Hematopoietic multipotent progenitor cell treated with erythropoietin and hydrocortisone succinate and interleukin-3 and kit ligand, for 15 days (in vitro differentiated cells): ENCODE data around the gene TRIM42.

Experiments used
- DNase-seq: peaks from one replicate; pipeline ENCODE4 v3.0.0-alpha.2; 2015; ENCODE audit warnings: low spot score

The TRIM42 gene

DNA sequence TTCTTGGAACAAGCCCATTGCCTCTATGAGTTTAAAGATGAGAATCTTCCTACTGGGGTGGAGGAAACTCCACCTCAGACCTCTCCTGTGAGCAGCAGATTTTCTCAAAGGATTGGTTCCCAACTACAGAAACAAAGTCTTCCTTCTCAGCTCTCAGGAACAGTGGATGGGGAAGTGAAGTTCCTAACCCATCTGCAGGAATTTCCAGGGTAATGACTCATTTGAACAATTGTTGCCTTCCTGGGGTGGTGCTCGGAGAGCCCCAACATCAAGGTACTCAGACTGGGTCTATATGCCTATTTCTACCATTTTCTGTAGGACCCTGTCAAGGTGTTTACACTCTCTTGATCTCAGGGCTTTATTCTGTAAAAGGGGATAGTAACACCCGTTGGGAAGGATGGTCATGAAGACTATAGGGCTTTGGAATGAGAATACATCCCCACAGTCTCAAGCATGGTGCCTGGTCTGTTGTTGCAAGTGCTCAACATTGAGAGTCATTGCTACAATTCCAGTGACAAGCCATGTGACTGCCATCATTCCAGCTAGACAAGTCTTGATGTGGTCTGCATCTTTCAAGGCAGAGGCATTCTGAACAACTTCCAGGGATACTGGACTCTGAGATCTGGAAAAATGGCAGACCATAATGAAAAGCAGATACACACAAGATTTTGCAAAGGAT, 33.0 kb downstream of the TRIM42 start:
- no peak for DNase-seq

GRCh38 chr3:140711390-140712035, 33.6 kb downstream of the TRIM42 start:
- no peak for DNase-seq

- DNase-seq: no peak
These were observed 34.4 kb downstream of the TRIM42 start for GRCh38 chr3:140712301-140712700.

GRCh38 chr3:140715035-140715434, 37.2 kb downstream of the TRIM42 start:
- DNase-seq: no peak

- DNase-seq: no peak
These were observed 40.1 kb downstream of the TRIM42 start for GRCh38 chr3:140717921-140718320.

DNA sequence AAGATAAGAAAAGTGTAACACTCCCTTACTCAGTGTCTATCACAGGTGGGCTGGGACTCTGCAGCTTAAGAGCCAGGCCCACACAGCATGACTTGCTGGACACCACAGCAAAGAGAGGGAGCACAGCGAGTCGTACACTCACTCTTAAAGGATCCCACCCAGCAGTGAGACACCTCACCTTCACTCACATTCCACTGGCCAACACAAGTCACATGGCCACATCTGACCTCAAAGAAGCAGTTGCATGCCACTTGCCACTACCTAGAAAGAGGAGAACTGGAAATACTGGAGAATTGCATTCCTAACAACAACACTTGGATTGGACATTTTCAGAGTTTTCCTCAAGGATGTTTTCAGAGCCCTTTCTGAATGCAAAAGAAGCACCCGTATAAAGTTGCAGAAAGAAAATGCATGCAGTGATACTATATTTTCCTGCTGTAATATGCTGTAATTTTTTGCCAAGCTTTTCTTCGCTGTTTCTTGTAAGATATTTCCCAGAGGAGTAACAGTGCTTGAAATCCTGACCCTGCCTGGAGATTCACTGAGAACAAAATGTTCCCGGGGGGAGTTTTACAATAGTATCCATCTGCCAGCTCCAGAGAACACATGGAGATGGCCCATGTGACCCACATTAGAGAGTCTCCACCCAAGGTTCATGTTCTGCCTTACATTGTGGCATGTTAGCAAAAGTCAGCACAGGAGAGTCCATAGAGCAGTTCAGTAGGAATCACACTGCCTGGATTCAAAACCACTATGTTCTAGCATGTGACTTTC, 42.2 kb downstream of the TRIM42 start:
- no peak for DNase-seq

DNA sequence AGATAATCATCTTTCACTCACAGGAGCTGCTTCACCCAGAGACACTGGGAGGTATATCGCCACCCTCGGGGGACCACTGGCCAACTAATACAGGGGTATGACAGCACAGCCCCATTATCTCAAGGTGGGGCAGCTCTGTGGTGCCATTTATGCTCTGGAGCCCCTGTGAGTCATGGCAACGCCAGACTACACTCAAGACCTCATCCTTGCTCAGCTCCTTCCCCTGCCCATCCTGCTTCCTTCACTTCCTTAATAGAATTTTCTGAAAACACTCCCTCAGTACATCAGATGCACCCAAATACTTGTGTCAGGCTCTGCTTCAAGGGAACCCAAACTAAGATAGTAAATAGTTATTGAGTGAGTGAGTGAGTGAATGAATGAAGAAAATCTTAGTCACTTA, 45.7 kb downstream of the TRIM42 start:
- no peak for DNase-seq

DNA sequence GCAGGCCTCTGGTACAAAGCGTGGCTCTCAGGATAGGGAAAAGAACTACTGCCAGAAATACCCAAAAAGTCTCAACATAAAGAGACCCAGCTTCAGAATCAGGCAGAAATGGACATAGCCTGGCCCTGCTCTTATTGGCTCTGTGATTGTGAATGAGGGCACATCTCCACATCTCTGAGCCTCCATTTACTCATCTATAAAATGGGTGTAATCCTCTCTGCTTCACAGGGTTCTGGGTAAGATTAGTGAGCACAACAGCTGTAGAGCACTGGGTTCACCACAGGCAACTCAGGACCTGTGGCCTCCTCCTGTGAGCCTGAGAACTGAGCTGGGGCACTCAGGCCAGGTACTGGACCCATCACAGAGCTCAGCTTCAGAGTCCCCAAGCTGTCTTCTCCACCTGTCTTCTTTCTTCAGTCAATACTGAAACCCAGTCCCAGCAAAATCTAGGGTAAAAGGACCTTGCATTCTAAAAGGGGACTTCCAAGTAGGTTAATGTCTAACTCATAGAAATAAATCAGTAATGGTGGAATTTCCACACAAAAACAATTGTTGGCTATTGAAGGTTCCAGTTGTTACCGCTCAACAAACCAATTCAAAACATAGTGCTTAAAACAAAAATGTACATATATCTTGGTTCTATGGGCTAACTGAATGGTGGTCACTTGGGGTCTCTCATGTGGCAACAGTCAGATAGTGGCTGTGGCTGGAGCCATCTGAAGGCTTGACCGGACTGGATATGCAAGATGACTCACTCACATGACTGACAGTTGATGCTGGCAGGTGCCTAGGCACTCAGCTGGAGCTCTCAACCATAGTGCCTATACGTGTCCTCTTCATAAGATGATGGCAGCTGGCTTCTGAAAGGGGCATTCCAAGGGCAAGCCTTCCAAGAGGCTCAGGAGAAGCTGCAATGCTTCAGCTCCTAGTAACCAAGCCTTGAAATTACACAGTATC, 47.3 kb downstream of the TRIM42 start:
- no peak for DNase-seq

- no peak for DNase-seq
These were observed 48.2 kb downstream of the TRIM42 start for GRCh38 chr3:140726066-140726465.

- no peak for DNase-seq
These were observed 50.0 kb downstream of the TRIM42 start for GRCh38 chr3:140727886-140728285.

GRCh38 chr3:140731440-140732119, 53.7 kb downstream of the TRIM42 start:
- no peak for DNase-seq

DNA sequence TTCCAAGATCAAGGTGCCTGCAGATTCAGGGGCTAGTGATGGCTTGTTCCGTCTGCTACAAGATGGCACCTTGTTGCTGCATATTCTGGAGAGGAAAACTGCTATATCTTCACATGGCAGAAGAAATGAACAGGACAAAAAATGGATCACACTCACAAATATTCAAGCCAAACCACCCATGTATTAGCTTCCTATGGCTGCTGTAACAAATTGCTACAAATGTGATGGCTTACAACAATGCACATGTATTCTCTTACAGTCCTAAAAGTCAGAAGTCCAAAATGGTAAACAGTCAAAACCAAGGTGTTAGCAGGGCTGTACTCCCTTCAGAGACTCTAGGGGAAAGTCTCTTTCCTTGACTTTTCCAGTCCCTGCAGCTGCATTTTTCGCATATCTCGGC, 55.8 kb downstream of the TRIM42 start:
- DNase-seq: no peak

- no peak for DNase-seq
These were observed 59.1 kb downstream of the TRIM42 start for GRCh38 chr3:140736863-140737460.

DNA sequence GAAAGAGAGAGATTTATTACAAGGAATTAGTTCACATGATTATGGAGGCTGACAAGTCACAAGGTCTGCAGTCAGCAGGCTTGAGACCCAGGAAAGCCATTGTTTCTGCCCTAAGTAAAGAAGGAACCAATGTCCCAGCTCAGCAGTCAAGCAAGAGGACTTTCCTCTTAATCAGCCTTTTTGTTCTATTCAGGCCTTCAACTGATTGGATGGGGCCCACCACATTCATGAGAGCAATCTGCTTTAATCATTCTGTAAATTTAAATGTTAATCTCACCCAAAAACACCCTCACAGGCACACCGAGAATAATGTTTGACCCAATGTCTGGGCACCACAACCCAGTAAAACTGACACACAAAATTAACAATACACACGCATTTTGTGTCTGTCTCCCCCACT, 64.3 kb downstream of the TRIM42 start:
- no peak for DNase-seq

GRCh38 chr3:140748171-140748570, 70.3 kb downstream of the TRIM42 start:
- no peak for DNase-seq

- DNase-seq: no peak
These were observed 71.0 kb downstream of the TRIM42 start for GRCh38 chr3:140748903-140749302.
